T-helper 2 cell (primary cell): ENCODE results near the gene WDR33.
A peak's percentile ranks its signal among the peaks of the same experiment; 100 is the strongest.
"Not testable (repeated sequence)": the region's sequence is repeated elsewhere in the genome, so short reads cannot be mapped to it uniquely, and the experiment has no call there.

ENCODE experiments used
- DNase-seq, 5 experiments: peaks; one replicate each; pipeline versions ENCODE4 v3.0.0 to v3.0.0-alpha.2; 2012 to 2022
- total RNA-seq, 2 donors: gene quantifications; one replicate each; lab custom pipeline; 2026; lab: John Stamatoyannopoulos, UW

The WDR33 gene
- total RNA-seq, result 134 to 152 reads per million in 2 donors

GRCh38 chr2:127810619-127811396 lies at the start of gene WDR33:
WDR33 (minus strand) TSS chr2:127811171; CDS start chr2:127770981, 40,190 bp downstream.
- peak; percentile 84 to 97 (median 91) for DNase-seq

- no peak for DNase-seq
Measured at GRCh38 chr2:127860130-127860529, 49.2 kb upstream of the WDR33 start.

- DNase-seq, result peak; percentile 32 to 68 (median 43)
Measured at GRCh38 chr2:127859712-127860085, 48.7 kb upstream of the WDR33 start.

- peak in 1 of 5 experiments; percentile 31 for DNase-seq
Measured at GRCh38 chr2:127857265-127857808, 46.4 kb upstream of the WDR33 start.

- DNase-seq, result peak in 1 of 5 experiments; percentile 76
Measured at GRCh38 chr2:127853671-127854070, 42.7 kb upstream of the WDR33 start.

- no peak for DNase-seq
Measured at GRCh38 chr2:127852388-127852787, 41.4 kb upstream of the WDR33 start.

GRCh38 chr2:127847931-127848330 lies 37.0 kb upstream of the WDR33 start:
- DNase-seq, result peak in 1 of 5 experiments; percentile 64

- DNase-seq, result no peak
Measured at GRCh38 chr2:127844973-127845372, 34.0 kb upstream of the WDR33 start.

GRCh38 chr2:127843677-127844076 lies 32.7 kb upstream of the WDR33 start:
- no peak for DNase-seq

- no peak for DNase-seq
Measured at GRCh38 chr2:127841466-127842178, 30.7 kb upstream of the WDR33 start.

- DNase-seq, result no peak
Measured at GRCh38 chr2:127840893-127841292, 29.9 kb upstream of the WDR33 start.

GRCh38 chr2:127834951-127835350 lies 24.0 kb upstream of the WDR33 start:
- no peak for DNase-seq

GRCh38 chr2:127829845-127830246 lies 18.9 kb upstream of the WDR33 start:
- peak in 4 of 5 experiments; percentile 26 to 94 (median 60) for DNase-seq

- DNase-seq, result not testable (repeated sequence)
Measured at GRCh38 chr2:127826708-127827107, 15.7 kb upstream of the WDR33 start.

- DNase-seq, result no peak
Measured at GRCh38 chr2:127826047-127826446, 15.1 kb upstream of the WDR33 start.

- DNase-seq, result no peak
Measured at GRCh38 chr2:127820080-127820668, 9.2 kb upstream of the WDR33 start.

GRCh38 chr2:127818794-127819425 lies 7.9 kb upstream of the WDR33 start:
- DNase-seq, result no peak

GRCh38 chr2:127818241-127818640 lies 7.3 kb upstream of the WDR33 start:
- DNase-seq, result no peak

- DNase-seq, result no peak
Measured at GRCh38 chr2:127814677-127815076, 3.7 kb upstream of the WDR33 start.

- not testable (repeated sequence) for DNase-seq
Measured at GRCh38 chr2:127812441-127812840, 1.5 kb upstream of the WDR33 start.

GRCh38 chr2:127811397-127812321 lies 688 bp upstream of the WDR33 start:
- DNase-seq, result no peak
